Astrocyte (in vitro differentiated cells and primary cell): ENCODE data around the gene IL16.

Experiments used
- CTCF ChIP-seq: IDR thresholded peaks from 2 replicates; pipeline ENCODE4 v1.5.1; 2011; ENCODE audit warnings: low read depth, mild to moderate bottlenecking, inconsistent platforms, low read length, moderate library complexity; ENCODE audit not compliant: insufficient read depth
- EZH2 ChIP-seq: IDR thresholded peaks from 2 replicates; pipeline ENCODE4 v1.6.1; 2012; ENCODE audit warnings: mild to moderate bottlenecking, low read length, inconsistent platforms; ENCODE audit not compliant: insufficient read depth

- TF ChIP-seq CTCF: no peak
- no peak for TF ChIP-seq EZH2
Measured at GRCh38 chr15:81152339-81152738, 44.3 kb upstream of the IL16 start.
